Measurements from ENCODE around the gene GABARAPL1. TPM values are rescaled to one million over a fixed set of nuclear protein-coding genes. Genes with fewer than 3 reads are reported as not detected.

GABARAPL1 gene
- polyA plus RNA-seq, 1 experiment = 181 TPM

DNA sequence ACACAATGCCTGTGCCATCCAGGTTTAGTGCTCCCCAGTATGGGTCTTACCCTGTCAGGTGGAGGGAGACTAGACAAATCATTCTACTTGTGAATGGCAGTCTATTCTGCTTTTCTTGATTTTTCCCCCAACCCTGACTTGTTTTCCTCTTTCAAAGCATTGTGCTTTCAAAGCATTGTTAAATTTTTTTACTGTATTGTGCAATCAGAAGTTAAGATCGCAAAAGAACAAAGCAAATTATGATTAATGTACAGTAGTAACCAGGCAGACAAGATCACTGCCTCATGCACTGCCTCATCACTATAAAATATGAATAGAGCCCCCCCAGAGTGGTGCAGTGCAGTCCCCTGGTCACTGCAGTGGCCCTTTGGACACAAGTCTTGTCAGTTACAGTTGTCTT is 14.1 kb downstream of the GABARAPL1 start:
- no peak overlapping the region for H3K27ac ChIP-seq (ENCODE audit: low read depth, low read length)
- ChIA-PET POLR2A (interaction anchor here (0.7 kb wide), 1 partner anchor 45 kb away, joined by 9 read pairs; no protein-coding TSS in a partner anchor), CTCF (interaction anchor here (1.6 to 2.1 kb wide), 2 partner anchors 9 to 74 kb away, joined by 9 to 12 read pairs; no protein-coding TSS in a partner anchor)
- H3K4me3 ChIP-seq (ENCODE audit: low read depth, low read length) = no peak overlapping the region
- no peaks in the 10 kb centered on the region; the same call in 1 of the 2 replicates for H3K9me3 ChIP-seq (ENCODE audit: control insufficient read depth, insufficient read depth, low read length)
- TF ChIP-seq, protein P1, sequence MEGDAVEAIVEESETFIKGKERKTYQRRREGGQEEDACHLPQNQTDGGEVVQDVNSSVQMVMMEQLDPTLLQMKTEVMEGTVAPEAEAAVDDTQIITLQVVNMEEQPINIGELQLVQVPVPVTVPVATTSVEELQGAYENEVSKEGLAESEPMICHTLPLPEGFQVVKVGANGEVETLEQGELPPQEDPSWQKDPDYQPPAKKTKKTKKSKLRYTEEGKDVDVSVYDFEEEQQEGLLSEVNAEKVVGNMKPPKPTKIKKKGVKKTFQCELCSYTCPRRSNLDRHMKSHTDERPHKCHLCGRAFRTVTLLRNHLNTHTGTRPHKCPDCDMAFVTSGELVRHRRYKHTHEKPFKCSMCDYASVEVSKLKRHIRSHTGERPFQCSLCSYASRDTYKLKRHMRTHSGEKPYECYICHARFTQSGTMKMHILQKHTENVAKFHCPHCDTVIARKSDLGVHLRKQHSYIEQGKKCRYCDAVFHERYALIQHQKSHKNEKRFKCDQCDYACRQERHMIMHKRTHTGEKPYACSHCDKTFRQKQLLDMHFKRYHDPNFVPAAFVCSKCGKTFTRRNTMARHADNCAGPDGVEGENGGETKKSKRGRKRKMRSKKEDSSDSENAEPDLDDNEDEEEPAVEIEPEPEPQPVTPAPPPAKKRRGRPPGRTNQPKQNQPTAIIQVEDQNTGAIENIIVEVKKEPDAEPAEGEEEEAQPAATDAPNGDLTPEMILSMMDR (IDR thresholded peaks at IDR 0.05; ENCODE audit: low read depth, low read length) = no peak
- DNase-seq (ENCODE audit: low read depth, low spot score) = no peak
- H3K27me3 ChIP-seq (ENCODE audit: control insufficient read depth, insufficient read depth, low read length) = no peaks in the 10 kb centered on the region

DNA sequence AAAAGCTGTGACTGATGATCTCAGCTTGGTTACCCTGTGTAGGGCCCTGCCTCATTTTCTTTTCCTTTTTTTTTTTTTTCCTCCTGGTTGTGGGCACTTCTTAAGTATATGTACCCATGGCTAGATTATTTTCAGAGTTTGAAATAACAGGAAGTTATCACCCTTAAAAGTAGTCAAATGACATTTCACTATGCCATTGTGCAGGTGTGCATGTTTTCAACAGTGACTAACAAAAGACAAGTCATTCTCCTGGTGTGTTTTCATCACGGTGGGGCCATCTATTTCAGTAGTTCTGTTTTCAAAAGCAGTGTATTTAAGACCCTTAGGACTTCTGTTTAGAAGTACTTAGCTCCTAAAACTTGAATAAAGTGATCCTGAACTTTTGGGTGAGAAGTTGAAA is 15.0 kb downstream of the GABARAPL1 start:
- POLR2A ChIA-PET = interaction anchor here (0.7 kb wide), 1 partner anchor 38 kb away, joined by 4 read pairs; no protein-coding TSS in a partner anchor
- CTCF ChIA-PET = interaction anchor here (0.5 to 2.1 kb wide), 3 partner anchors 8 to 75 kb away, joined by 4 to 12 read pairs (median 9); no protein-coding TSS in a partner anchor
- Histone ChIP-seq H3K27me3 (ENCODE audit: control insufficient read depth, insufficient read depth, low read length) (no peaks in the 10 kb centered on the region), H3K9me3 (ENCODE audit: control insufficient read depth, insufficient read depth, low read length) (no peaks in the 10 kb centered on the region; the same call in 1 of the 2 replicates), H3K4me3 (ENCODE audit: low read depth, low read length) (no peak overlapping the region), H3K27ac (ENCODE audit: low read depth, low read length) (no peak overlapping the region)
- TF ChIP-seq, protein P1 (IDR thresholded peaks at IDR 0.05; ENCODE audit: low read depth, low read length) = no peak
- no peak for DNase-seq (ENCODE audit: low read depth, low spot score)

DNA sequence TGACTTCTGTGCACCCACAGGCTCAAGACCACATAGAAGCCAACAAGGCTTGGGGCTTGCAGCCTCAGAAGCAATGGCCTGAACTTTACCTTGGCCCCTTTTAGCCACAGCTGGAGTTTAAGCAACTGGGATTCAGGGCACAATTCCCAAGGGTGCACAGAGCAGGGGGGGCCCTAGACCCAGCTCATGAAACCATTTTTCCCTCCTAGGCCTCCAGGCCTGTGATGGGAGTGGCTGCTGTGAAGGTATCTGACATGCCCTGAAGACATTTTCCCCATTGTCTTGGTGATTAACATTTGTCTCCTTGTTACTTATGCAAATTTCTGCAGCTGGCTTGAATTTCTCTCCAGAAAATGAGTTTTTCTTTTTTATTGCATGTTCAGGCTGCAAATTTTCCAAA is 21.9 kb downstream of the GABARAPL1 start:
- ChIA-PET POLR2A (no interaction called here), CTCF (interaction anchor here (2.5 to 3.5 kb wide), 2 partner anchors 328 to 516 kb away, joined by 26 to 64 read pairs; no protein-coding TSS in a partner anchor)
- no peak overlapping the region for H3K27ac ChIP-seq (ENCODE audit: low read depth, low read length)
- TF ChIP-seq, protein P1 (IDR thresholded peaks at IDR 0.05; ENCODE audit: low read depth, low read length) = no peak
- peaks cover 8% of the 10 kb centered on the region for H3K9me3 ChIP-seq (ENCODE audit: control insufficient read depth, insufficient read depth, low read length)
- no peak overlapping the region for H3K4me3 ChIP-seq (ENCODE audit: low read depth, low read length)
- no peaks in the 10 kb centered on the region for H3K27me3 ChIP-seq (ENCODE audit: control insufficient read depth, insufficient read depth, low read length)
- no peak for DNase-seq (ENCODE audit: low read depth, low spot score)

DNA sequence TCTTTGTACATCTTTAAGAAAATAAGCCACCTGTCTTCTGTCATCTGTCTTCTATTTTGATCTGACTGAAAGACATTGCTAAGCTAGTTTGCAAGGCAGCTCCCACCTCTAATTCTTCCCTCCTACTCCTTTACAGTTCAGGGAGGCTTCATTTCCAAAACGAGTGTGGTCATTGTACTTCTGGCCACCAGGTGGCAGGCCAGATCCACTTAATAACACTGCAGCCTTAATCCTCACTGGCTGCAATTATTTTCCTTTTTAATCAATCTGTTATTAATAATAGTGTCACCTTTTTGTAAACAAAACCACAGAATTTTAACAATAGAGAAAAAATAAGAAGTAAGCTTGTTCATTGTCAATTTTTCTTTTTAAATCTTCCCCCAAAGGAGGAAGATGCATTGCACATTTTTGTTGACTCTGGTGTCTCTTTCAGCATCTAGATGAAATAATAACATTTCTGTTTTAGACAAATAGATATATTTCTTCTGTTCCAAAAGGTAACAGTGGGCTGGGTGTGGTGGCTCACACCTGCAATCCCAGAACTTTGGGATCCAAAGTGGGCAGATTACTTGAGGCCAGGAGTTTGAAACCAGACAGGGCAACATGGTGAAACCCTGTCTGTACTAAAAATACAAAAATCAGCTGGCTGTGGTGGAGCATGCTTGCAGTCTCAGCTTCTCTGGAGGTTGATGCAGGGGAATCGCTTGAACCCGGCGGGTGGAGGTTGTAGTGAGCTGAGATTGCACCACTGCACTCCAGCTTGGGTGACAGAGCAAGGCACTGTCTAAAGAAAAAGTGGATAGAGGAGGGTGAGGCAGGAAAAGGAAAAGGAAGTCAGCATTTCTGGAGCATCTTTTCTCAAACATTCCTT is 23.3 kb downstream of the GABARAPL1 start:
- Histone ChIP-seq H3K9me3 (ENCODE audit: control insufficient read depth, insufficient read depth, low read length) (peaks cover 8% of the 10 kb centered on the region), H3K27me3 (ENCODE audit: control insufficient read depth, insufficient read depth, low read length) (no peaks in the 10 kb centered on the region), H3K27ac (ENCODE audit: low read depth, low read length) (no peak overlapping the region), H3K4me3 (ENCODE audit: low read depth, low read length) (no peak overlapping the region)
- DNase-seq (ENCODE audit: low read depth, low spot score) = no peak
- CTCF ChIA-PET = interaction anchor here (0.5 to 3.5 kb wide), 70 partner anchors 8 to 602 kb away, joined by 3 to 64 read pairs (median 4); partner anchors contain the start of genes CLEC12B, CLEC1A and GABARAPL1
- TF ChIP-seq, protein P1 (IDR thresholded peaks at IDR 0.05; ENCODE audit: low read depth, low read length) = peak; percentile 83
- POLR2A ChIA-PET = no interaction called here

DNA sequence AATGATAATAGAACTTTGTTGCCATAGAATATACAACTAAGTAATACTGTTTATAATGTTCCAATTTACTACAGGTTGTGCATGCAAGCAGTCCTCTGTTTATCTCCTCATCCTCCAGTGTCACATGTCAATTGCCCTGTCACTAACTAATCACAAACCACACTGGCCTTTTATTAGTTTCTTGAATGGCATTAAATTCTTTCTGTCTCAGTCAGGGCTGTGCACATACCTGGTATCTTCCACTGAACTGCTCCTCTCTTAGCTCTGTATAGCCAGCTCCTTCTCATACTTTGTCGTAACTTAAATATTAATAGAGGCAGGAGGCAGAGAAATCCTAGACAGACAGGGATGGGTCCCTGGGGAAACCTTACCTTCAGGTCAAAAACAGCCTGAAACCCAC is 24.0 kb downstream of the GABARAPL1 start:
- ChIA-PET POLR2A (no interaction called here), CTCF (interaction anchor here (0.9 to 3.5 kb wide), 27 partner anchors 9 to 514 kb away, joined by 3 to 64 read pairs (median 5); no protein-coding TSS in a partner anchor)
- TF ChIP-seq, protein P1 (IDR thresholded peaks at IDR 0.05; ENCODE audit: low read depth, low read length) = no peak
- peaks cover 8% of the 10 kb centered on the region for H3K9me3 ChIP-seq (ENCODE audit: control insufficient read depth, insufficient read depth, low read length)
- H3K27me3 ChIP-seq (ENCODE audit: control insufficient read depth, insufficient read depth, low read length) = no peaks in the 10 kb centered on the region
- DNase-seq (ENCODE audit: low read depth, low spot score) = no peak
- no peak overlapping the region for H3K4me3 ChIP-seq (ENCODE audit: low read depth, low read length)
- H3K27ac ChIP-seq (ENCODE audit: low read depth, low read length) = no peak overlapping the region
